Activated CD8-positive, alpha-beta memory T cell treated with anti-CD3 and anti-CD28 coated beads, Interleukin-2, amount 10 ng/mL, durations not matched to agents 7 days and 5 days (primary cell): ENCODE measurements around the gene TRIM72. TPM values are rescaled to one million over a fixed set of nuclear protein-coding genes. Genes with fewer than 3 reads are reported as not detected.
A peak's percentile ranks its signal among the peaks of the same experiment; 100 is the strongest.
"Not testable (repeated sequence)": the region's sequence is repeated elsewhere in the genome, so short reads cannot be mapped to it uniquely, and the experiment has no call there.

Experiments
- ATAC-seq: fragments of 150-1000 bp; cut with Tn5 transposase; one replicate; pipeline ENCODE4 v1.10.0; 2021; ENCODE audit warnings: moderate library complexity
- CTCF ChIA-PET: fragments of 350-600 bp; sonication (Branson Sonifier 250); formaldehyde crosslinking; loops from one replicate; lab custom pipeline; 2021; ENCODE audit warnings: antibody characterized with exemption; lab: Charles Lee
- DNase-seq: peaks from one replicate; pipeline ENCODE4 v3.0.0-alpha.2; 2020
- H3K27ac Mint-ChIP-seq: one replicate; pipeline ENCODE4 v1.8.0; 2021; ENCODE audit warnings: mild to moderate bottlenecking, mixed read lengths
- H3K27me3 Mint-ChIP-seq: one replicate; pipeline ENCODE4 v1.8.0; 2021; ENCODE audit warnings: mixed read lengths
- H3K36me3 Mint-ChIP-seq: one replicate; pipeline ENCODE4 v1.8.0; 2021; ENCODE audit warnings: mild to moderate bottlenecking, mixed read lengths
- H3K4me1 Mint-ChIP-seq: one replicate; pipeline ENCODE4 v1.8.0; 2021; ENCODE audit warnings: mixed read lengths
- H3K4me3 Mint-ChIP-seq: one replicate; pipeline ENCODE4 v1.8.0; 2021; ENCODE audit warnings: mild to moderate bottlenecking, moderate library complexity, mixed read lengths
- H3K9me3 Mint-ChIP-seq: one replicate; pipeline ENCODE4 v1.8.0; 2022; ENCODE audit warnings: low read depth, mixed read lengths
- total RNA-seq, 2 experiments: library from RNA; stranded (reverse); gene quantifications; one replicate each; pipeline ENCODE4 v1.2.3, GENCODE V29; 2021

The TRIM72 gene
- total RNA-seq, 2 experiments from 2014 or later: not detected

DNA sequence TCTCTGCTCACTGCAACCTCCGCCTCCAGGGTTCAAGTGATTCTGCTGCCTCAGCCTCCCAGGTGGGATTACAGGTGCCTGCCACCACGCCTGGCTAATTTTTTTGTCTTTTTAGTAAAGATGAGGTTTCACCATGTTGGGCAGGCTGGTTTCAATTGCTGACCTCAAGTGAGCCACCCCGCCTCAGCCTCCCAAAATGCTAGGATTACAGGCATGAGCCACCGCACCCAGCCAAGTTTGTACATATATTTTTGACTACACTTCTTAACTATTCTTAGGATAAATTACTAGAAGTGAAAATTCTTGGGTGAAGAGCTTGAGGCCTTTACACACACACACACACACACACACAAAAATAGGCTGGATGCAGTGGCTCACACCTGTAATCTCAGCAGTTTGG is 44.4 kb downstream of the TRIM72 start:
- DNase-seq: no peak
- Mint-ChIP-seq H3K36me3 (peaks cover 3% of the 10 kb centered on the region), H3K27me3 (no peaks in the 10 kb centered on the region), H3K27ac (no peak overlapping the region), H3K4me1 (peaks cover 41% of the 10 kb centered on the region), H3K4me3 (no peak overlapping the region), H3K9me3 (no peaks in the 10 kb centered on the region)
- CTCF ChIA-PET: no interaction called here
- no peak for ATAC-seq

DNA sequence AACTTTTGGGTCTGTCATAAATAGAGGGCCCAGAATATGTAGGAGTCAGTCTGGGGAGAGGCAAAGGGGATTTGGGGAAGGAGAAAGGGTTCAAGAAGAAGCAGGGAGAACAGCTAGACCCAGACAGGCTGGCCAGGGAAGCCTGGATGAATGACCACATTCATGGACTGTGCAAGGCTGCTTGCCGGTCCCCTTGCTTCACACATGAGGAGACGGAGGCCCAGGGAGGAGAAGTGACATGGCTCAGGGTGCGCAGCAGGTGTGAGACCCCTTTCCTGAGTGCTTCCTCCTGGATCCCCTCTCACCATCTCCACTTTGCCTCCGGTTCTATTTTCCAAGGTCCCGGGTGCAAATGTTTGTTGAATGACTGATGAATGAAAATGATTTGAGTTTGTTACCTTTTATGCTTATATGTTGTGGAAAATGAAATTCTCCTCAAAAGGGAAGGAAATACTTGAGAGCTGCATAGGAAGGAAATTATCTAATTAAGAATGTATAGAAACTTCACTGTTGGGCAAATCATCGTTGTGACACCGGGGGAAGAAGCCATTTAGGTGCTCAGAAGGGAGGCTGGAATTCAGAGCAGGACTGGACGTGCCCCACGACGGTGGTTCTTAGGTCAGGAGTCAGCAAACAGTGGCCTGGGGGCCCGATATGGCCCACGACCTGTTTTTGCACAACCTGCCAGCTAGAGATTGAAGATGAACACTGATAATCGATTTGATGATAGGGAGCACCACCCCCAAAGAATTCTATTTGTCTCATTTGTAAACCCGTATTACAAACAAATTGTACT is 46.4 kb downstream of the TRIM72 start:
- DNase-seq (no peak), ATAC-seq (no peak)
- H3K27me3 Mint-ChIP-seq: no peaks in the 10 kb centered on the region
- H3K4me1 Mint-ChIP-seq: peaks cover 32% of the 10 kb centered on the region
- H3K4me3 Mint-ChIP-seq: peak overlapping the region; percentile 61
- no peaks in the 10 kb centered on the region for H3K9me3 Mint-ChIP-seq
- peaks cover 2% of the 10 kb centered on the region for H3K36me3 Mint-ChIP-seq
- H3K27ac Mint-ChIP-seq: peak overlapping the region; percentile 80
- CTCF ChIA-PET: interaction anchor here (0.7 kb wide), 1 partner anchor 41 kb away, joined by 3 read pairs; no protein-coding TSS in a partner anchor

DNA sequence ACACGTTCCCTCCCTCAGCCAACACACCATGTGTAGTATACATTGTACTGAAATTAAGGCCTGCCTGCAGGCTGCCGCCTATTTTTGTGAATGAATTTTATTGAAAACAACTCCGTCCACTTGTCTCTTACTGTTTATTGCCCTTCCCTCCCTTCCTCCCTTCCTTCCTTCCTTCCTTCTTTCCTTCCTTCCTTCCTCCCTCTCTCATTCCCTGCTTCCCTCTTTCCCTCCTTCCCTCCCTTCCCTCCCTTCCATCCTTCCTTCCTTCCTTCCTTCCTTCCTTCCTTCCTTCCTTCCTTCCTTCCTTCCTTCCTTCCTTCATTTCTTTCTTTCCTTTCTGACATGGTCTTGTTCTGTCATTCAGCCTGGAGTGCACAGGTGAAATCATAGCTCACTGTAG is 48.2 kb downstream of the TRIM72 start:
- H3K4me1 Mint-ChIP-seq: peaks cover 42% of the 10 kb centered on the region

DNA sequence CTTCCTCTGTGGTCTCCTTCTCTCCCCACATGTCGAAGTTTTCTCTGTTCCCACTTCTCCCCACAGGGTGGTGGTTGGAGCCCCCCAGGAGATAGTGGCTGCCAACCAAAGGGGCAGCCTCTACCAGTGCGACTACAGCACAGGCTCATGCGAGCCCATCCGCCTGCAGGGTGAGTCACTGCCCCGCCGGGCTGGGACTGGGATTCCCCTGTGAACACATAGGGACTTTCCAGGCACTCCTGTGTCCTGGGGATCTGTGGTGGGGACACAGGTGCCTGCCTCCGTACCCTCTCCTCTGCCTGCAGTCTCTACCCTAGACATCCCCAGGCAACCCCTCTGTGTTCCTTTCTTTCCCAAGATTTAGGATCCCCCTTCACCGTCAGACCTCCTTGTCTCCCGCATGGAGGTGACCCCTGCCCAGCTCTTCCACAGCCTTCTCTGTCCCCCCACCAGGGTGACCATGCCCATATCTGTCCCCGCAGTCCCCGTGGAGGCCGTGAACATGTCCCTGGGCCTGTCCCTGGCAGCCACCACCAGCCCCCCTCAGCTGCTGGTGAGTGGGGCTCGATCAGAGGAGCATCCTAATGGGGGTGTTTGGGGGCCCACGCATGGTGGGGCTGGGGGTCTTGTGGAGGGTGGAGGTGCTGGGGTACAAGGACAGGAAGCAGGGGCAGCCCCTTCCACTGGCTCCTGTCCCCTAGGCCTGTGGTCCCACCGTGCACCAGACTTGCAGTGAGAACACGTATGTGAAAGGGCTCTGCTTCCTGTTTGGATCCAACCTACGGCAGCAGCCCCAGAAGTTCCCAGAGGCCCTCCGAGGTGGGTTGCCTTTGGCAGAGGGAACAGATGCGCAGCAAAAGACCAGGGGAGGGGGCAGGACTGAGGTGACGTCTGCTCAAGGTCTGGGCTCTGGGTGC is 51.7 kb downstream of the TRIM72 start:
- Mint-ChIP-seq H3K9me3 (no peaks in the 10 kb centered on the region), H3K4me1 (peaks cover 37% of the 10 kb centered on the region), H3K36me3 (peaks cover 8% of the 10 kb centered on the region), H3K27ac (peak overlapping the region; percentile 66), H3K27me3 (no peaks in the 10 kb centered on the region), H3K4me3 (no peak overlapping the region)
- peak; percentile 74 for DNase-seq
- CTCF ChIA-PET: no interaction called here
- peak; percentile 82 for ATAC-seq

More for the DNA sequence above, 48.2 kb downstream of the TRIM72 start:
- H3K36me3 Mint-ChIP-seq: peaks cover 2% of the 10 kb centered on the region
- no peaks in the 10 kb centered on the region for H3K9me3 Mint-ChIP-seq
- no peak overlapping the region for H3K27ac Mint-ChIP-seq
- H3K4me3 Mint-ChIP-seq: no peak overlapping the region
- DNase-seq (no peak), ATAC-seq (no peak)
- CTCF ChIA-PET: no interaction called here
- no peaks in the 10 kb centered on the region for H3K27me3 Mint-ChIP-seq

GRCh38 chr16:31267332-31268032 is 53.6 kb downstream of the TRIM72 start:
- Mint-ChIP-seq H3K9me3 (no peaks in the 10 kb centered on the region), H3K27me3 (no peaks in the 10 kb centered on the region), H3K36me3 (peaks cover 13% of the 10 kb centered on the region), H3K27ac (peak overlapping the region; percentile 9), H3K4me3 (no peak overlapping the region), H3K4me1 (peaks cover 31% of the 10 kb centered on the region)
- no peak for ATAC-seq
- DNase-seq: no peak
- CTCF ChIA-PET: interaction anchor here (1.1 kb wide), 1 partner anchor 15 kb away, joined by 4 read pairs; no protein-coding TSS in a partner anchor

- CTCF ChIA-PET: no interaction called here
- DNase-seq: no peak
- ATAC-seq: no peak
- Mint-ChIP-seq H3K36me3 (peaks cover 13% of the 10 kb centered on the region), H3K4me1 (peaks cover 29% of the 10 kb centered on the region), H3K9me3 (no peaks in the 10 kb centered on the region), H3K27ac (no peak overlapping the region), H3K27me3 (no peaks in the 10 kb centered on the region), H3K4me3 (no peak overlapping the region)
Measured at GRCh38 chr16:31268033-31268365, 54.1 kb downstream of the TRIM72 start.

DNA sequence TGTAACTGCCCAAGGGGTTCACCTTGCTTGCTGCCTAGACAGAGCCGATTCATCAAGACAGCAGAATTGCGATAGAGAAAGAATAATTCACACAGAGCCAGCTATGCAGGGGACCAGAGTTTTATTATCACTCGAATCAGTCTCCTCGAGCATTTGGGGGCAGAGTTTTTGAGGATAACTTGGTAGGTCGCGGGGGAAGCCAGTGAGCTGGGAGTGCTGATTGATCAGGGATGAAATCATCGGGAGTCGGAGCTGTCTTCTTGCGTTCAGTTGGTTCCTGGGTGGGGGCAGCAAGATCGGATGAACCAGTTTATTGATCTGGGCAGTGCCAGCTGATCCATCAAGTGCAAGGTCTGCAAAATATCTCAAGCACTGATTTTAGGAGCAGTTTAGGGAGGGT is 55.0 kb downstream of the TRIM72 start:
- DNase-seq: no peak
- no peaks in the 10 kb centered on the region for H3K9me3 Mint-ChIP-seq
- no peak overlapping the region for H3K27ac Mint-ChIP-seq
- no peak overlapping the region for H3K4me3 Mint-ChIP-seq
- H3K36me3 Mint-ChIP-seq: peaks cover 19% of the 10 kb centered on the region
- CTCF ChIA-PET: interaction anchor here (1.2 kb wide), 1 partner anchor 113 kb away, joined by 4 read pairs; no protein-coding TSS in a partner anchor
- peaks cover 25% of the 10 kb centered on the region for H3K4me1 Mint-ChIP-seq
- no peaks in the 10 kb centered on the region for H3K27me3 Mint-ChIP-seq
- no peak for ATAC-seq

DNA sequence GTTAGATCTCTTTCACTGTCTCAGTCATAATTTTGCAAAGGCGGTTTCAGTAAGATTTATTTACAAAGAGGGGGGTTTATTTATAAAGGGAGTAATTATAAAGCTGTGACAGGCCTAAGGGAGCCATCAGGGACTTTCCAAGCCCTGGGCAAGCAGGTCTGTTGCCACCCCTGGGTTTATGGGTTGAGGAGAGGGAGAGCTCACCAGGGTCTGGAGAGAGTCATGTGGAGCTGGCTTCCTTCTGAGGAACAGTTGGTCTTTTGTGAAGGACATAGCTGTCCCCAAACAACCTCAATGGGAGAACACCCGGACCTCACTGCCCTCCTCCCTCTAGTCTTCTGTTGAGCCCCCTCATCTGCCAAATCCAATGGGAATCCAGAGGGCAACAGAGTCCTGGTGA is 55.6 kb downstream of the TRIM72 start:
- H3K36me3 Mint-ChIP-seq: peaks cover 21% of the 10 kb centered on the region

DNA sequence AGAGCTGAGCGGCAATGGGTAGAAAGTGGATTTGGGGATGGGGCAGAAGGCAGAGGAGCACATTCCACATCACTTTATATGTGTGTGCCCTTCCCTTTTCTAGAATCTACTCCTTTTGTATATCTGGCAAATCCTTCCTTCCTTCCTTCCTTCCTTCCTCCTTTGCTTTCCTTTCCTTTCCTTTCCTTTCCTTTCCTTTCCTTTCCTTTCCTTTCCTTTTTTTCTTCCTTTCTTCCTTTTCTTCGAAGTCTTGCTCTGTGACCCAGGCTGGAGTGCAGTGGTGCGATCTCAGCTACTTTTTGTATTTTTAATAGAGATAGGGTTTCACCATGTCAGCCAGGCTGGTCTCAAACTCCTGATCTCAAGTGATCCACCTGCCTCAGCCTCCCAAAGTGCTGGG is 56.1 kb downstream of the TRIM72 start:
- H3K9me3 Mint-ChIP-seq, H3K27me3 Mint-ChIP-seq, ATAC-seq, H3K4me3 Mint-ChIP-seq, DNase-seq, H3K27ac Mint-ChIP-seq: not testable (repeated sequence)
- CTCF ChIA-PET: interaction anchor here (1.2 kb wide), 1 partner anchor 112 kb away, joined by 4 read pairs; no protein-coding TSS in a partner anchor
- H3K36me3 Mint-ChIP-seq: peaks cover 21% of the 10 kb centered on the region
- peaks cover 24% of the 10 kb centered on the region for H3K4me1 Mint-ChIP-seq

More for the DNA sequence above, 55.6 kb downstream of the TRIM72 start:
- no peak overlapping the region for H3K4me3 Mint-ChIP-seq
- H3K27me3 Mint-ChIP-seq: no peaks in the 10 kb centered on the region
- no peak overlapping the region for H3K27ac Mint-ChIP-seq
- peaks cover 25% of the 10 kb centered on the region for H3K4me1 Mint-ChIP-seq
- no peaks in the 10 kb centered on the region for H3K9me3 Mint-ChIP-seq
- ATAC-seq: no peak
- CTCF ChIA-PET: interaction anchor here (1.2 kb wide), 1 partner anchor 113 kb away, joined by 4 read pairs; no protein-coding TSS in a partner anchor
- no peak for DNase-seq

DNA sequence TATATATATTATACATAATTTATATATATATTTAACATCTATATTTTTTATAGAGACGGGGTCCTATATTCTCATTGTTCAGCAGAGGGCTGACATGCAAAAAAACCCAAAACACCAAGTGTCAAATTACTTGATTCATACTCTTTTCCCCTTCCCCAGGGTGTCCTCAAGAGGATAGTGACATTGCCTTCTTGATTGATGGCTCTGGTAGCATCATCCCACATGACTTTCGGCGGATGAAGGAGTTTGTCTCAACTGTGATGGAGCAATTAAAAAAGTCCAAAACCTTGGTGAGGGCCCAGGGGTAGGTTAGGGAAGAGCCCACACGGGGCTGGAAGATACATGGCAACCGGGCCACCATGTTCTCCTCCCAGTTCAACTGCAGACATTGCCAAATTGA is 56.9 kb downstream of the TRIM72 start:
- CTCF ChIA-PET: no interaction called here
- peaks cover 25% of the 10 kb centered on the region for H3K36me3 Mint-ChIP-seq
- H3K9me3 Mint-ChIP-seq: no peaks in the 10 kb centered on the region
- H3K4me1 Mint-ChIP-seq: peaks cover 16% of the 10 kb centered on the region
- H3K27me3 Mint-ChIP-seq: no peaks in the 10 kb centered on the region
- ATAC-seq: no peak
- H3K27ac Mint-ChIP-seq: no peak overlapping the region
- no peak for DNase-seq
- H3K4me3 Mint-ChIP-seq: no peak overlapping the region

- H3K27ac Mint-ChIP-seq: no peak overlapping the region
- CTCF ChIA-PET: no interaction called here
Measured at GRCh38 chr16:31271621-31272190, 57.8 kb downstream of the TRIM72 start.

DNA sequence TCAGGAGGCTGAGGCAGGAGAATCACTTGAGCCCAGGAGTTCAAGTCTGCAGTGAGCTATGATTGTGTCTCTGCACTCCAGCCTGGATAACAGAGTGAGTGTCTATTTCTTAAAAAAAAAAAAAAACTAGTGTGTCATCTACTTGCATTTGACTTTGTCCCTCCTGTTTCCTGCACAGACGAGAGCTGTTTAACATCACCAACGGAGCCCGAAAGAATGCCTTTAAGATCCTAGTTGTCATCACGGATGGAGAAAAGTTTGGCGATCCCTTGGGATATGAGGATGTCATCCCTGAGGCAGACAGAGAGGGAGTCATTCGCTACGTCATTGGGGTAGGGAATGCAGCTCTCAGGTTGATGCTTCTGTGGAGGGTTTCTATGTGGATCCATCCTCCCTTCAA is 59.3 kb downstream of the TRIM72 start:
- no peak overlapping the region for H3K27ac Mint-ChIP-seq
- DNase-seq (no peak), ATAC-seq (no peak)
- CTCF ChIA-PET: no interaction called here
- peaks cover 2% of the 10 kb centered on the region for H3K4me1 Mint-ChIP-seq
- H3K4me3 Mint-ChIP-seq: no peak overlapping the region
- H3K9me3 Mint-ChIP-seq: no peaks in the 10 kb centered on the region
- H3K27me3 Mint-ChIP-seq: no peaks in the 10 kb centered on the region
- peaks cover 27% of the 10 kb centered on the region for H3K36me3 Mint-ChIP-seq

More at GRCh38 chr16:31271621-31272190, 57.8 kb downstream of the TRIM72 start:
- peaks cover 26% of the 10 kb centered on the region for H3K36me3 Mint-ChIP-seq
- DNase-seq: no peak
- H3K27me3 Mint-ChIP-seq: no peaks in the 10 kb centered on the region
- ATAC-seq: no peak
- H3K9me3 Mint-ChIP-seq: no peaks in the 10 kb centered on the region
- peaks cover 13% of the 10 kb centered on the region for H3K4me1 Mint-ChIP-seq
- no peak overlapping the region for H3K4me3 Mint-ChIP-seq

DNA sequence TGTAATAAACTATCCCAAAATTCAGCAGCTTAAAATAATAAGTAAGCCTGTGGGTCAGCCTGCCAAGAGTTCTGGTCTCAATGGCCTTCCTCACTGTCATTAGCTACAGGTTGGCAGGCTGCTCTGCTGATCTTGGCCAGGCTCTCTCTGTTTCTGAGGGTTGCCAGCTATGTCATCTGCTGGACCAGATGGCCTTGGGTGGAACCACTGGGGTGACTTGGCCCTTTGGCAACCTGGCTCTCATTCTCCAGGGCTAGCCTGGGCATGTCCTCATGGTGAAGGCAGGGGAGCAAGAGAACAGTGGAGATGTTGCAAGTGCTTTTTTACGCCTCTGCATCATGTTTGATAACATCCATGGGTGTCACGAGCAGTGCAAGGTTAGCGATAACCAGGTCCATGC is 59.8 kb downstream of the TRIM72 start:
- CTCF ChIA-PET: no interaction called here
- DNase-seq (no peak), ATAC-seq (no peak)
- Mint-ChIP-seq H3K36me3 (peaks cover 28% of the 10 kb centered on the region), H3K27me3 (no peaks in the 10 kb centered on the region), H3K27ac (no peak overlapping the region), H3K9me3 (no peaks in the 10 kb centered on the region), H3K4me3 (no peak overlapping the region), H3K4me1 (no peaks in the 10 kb centered on the region)
